Naive B cell (primary cell): ENCODE results near the gene MAPK11. TPM values are rescaled to one million over a fixed set of nuclear protein-coding genes. Genes with fewer than 3 reads are reported as not detected.

ENCODE experiments used
- ATAC-seq, 2 donors: fragments of 150-1000 bp; cut with Tn5 transposase; 2 replicates each; pipeline ENCODE4 v1.10.0; 2021; ENCODE audit warnings: low read depth in 2 of 2, mild to moderate bottlenecking in 2 of 2, moderate library complexity in 2 of 2
- DNase-seq: peaks from one replicate; pipeline ENCODE4 v3.0.0; 2022
- H3K27ac Mint-ChIP-seq, 6 donors: one replicate each; pipeline ENCODE4 v1.8.0; 2020 to 2022; ENCODE audit warnings: mild to moderate bottlenecking in 6 of 6, mixed read lengths in 6 of 6, moderate library complexity in 5 of 6, inconsistent platforms in 2 of 6
- H3K27me3 Mint-ChIP-seq, 3 donors: one replicate each; pipeline ENCODE4 v1.8.0; 2021 to 2022; ENCODE audit warnings: mixed read lengths in 3 of 3, mild to moderate bottlenecking in 1 of 3
- H3K36me3 Mint-ChIP-seq, 2 donors: one replicate each; pipeline ENCODE4 v1.8.0; 2020 to 2022; ENCODE audit warnings: mixed read lengths in 2 of 2, inconsistent platforms in 1 of 2, mild to moderate bottlenecking in 1 of 2
- H3K4me1 Mint-ChIP-seq, 3 donors: one replicate each; pipeline ENCODE4 v1.8.0; 2020 to 2022; ENCODE audit warnings: mixed read lengths in 3 of 3, inconsistent platforms in 1 of 3, mild to moderate bottlenecking in 1 of 3, moderate library complexity in 1 of 3
- H3K4me3 Mint-ChIP-seq, 8 donors: one replicate each; pipeline ENCODE4 v1.8.0; 2020 to 2022; ENCODE audit warnings: mild to moderate bottlenecking in 8 of 8, mixed read lengths in 8 of 8, moderate library complexity in 8 of 8, inconsistent platforms in 2 of 8
- H3K9me3 Mint-ChIP-seq, 7 donors: one replicate each; pipeline ENCODE4 v1.8.0; 2020 to 2022; ENCODE audit warnings: mixed read lengths in 7 of 7, mild to moderate bottlenecking in 5 of 7, inconsistent platforms in 2 of 7, moderate library complexity in 1 of 7
- polyA plus RNA-seq, 6 donors: library from polyadenylated mRNA; unstranded; fragments of 300-500 nt; fragmentation: Illumina TruSeq; gene quantifications; one replicate each; pipeline ENCODE4 v1.2.3, GENCODE V29; 2021; ENCODE audit warnings: low read depth in 6 of 6

Gene MAPK11
- polyA plus RNA-seq, 6 donors from 2014 or later, result 0.17 to 0.21 (median 0.19) TPM; not detected in 3

- no peak for DNase-seq
- Mint-ChIP-seq H3K27ac (peak overlapping the region in 1 of 6 donors; percentile 82), H3K9me3 (no peaks in the 10 kb centered on the region), H3K4me3 (peak overlapping the region in 6 of 8 donors; percentile 20 to 84 (median 75)), H3K36me3 (no peaks in the 10 kb centered on the region), H3K27me3 (peaks cover 6 to 35% (median 14%) of the 10 kb centered on the region in 3 donors), H3K4me1 (peaks cover 59 to 62% (median 60%) of the 10 kb centered on the region in 3 donors)
- ATAC-seq, result no peak
Observed at GRCh38 chr22:50305393-50305922, 35.3 kb upstream of the MAPK11 start.

- Mint-ChIP-seq H3K9me3 (no peaks in the 10 kb centered on the region), H3K27me3 (peaks cover 6 to 35% (median 14%) of the 10 kb centered on the region in 3 donors), H3K4me3 (peak overlapping the region in 7 of 8 donors; percentile 42 to 84 (median 74)), H3K4me1 (peaks cover 59 to 62% (median 60%) of the 10 kb centered on the region in 3 donors), H3K36me3 (no peaks in the 10 kb centered on the region), H3K27ac (peak overlapping the region in 4 of 6 donors; percentile 77 to 91 (median 87))
- DNase-seq (peak; percentile 42), ATAC-seq (peak; percentile 15 to 29)
Observed at GRCh38 chr22:50304528-50305392, 34.6 kb upstream of the MAPK11 start.

- Mint-ChIP-seq H3K27ac (peak overlapping the region in 5 of 6 donors; percentile 72 to 91 (median 86)), H3K4me1 (peaks cover 56 to 59% (median 58%) of the 10 kb centered on the region in 3 donors), H3K9me3 (no peaks in the 10 kb centered on the region), H3K27me3 (peaks cover 6 to 34% (median 14%) of the 10 kb centered on the region in 3 donors), H3K36me3 (no peaks in the 10 kb centered on the region), H3K4me3 (peak overlapping the region in 6 of 8 donors; percentile 49 to 84 (median 76))
- ATAC-seq (peak; percentile 11 to 25), DNase-seq (no peak)
Observed at GRCh38 chr22:50303848-50304527, 33.8 kb upstream of the MAPK11 start.

GRCh38 chr22:50303515-50303847 lies 33.3 kb upstream of the MAPK11 start:
- Mint-ChIP-seq H3K27me3 (peaks cover 6 to 33% (median 9%) of the 10 kb centered on the region in 3 donors), H3K4me3 (peak overlapping the region in 2 of 8 donors; percentile 57 to 78), H3K4me1 (peaks cover 54 to 57% (median 56%) of the 10 kb centered on the region in 3 donors), H3K36me3 (no peaks in the 10 kb centered on the region), H3K9me3 (no peaks in the 10 kb centered on the region), H3K27ac (peak overlapping the region in 2 of 6 donors; percentile 88 to 94)
- DNase-seq (no peak), ATAC-seq (no peak)

- H3K4me3 Mint-ChIP-seq, result peak overlapping the region in 4 of 8 donors; percentile 47 to 81 (median 64)
- peaks cover 6 to 42% (median 7%) of the 10 kb centered on the region in 3 donors for H3K27me3 Mint-ChIP-seq
- peak overlapping the region in 5 of 6 donors; percentile 57 to 88 (median 72) for H3K27ac Mint-ChIP-seq
- H3K9me3 Mint-ChIP-seq, result no peaks in the 10 kb centered on the region
- no peaks in the 10 kb centered on the region for H3K36me3 Mint-ChIP-seq
- ATAC-seq, result no peak
- no peak for DNase-seq
- peaks cover 54 to 55% (median 54%) of the 10 kb centered on the region in 3 donors for H3K4me1 Mint-ChIP-seq
Observed at GRCh38 chr22:50302564-50302963, 32.4 kb upstream of the MAPK11 start.

- Mint-ChIP-seq H3K9me3 (no peaks in the 10 kb centered on the region), H3K36me3 (no peaks in the 10 kb centered on the region), H3K4me3 (peak overlapping the region; percentile 35 to 83 (median 60)), H3K27ac (peak overlapping the region in 4 of 6 donors; percentile 27 to 88 (median 57)), H3K27me3 (peaks cover 6 to 47% (median 7%) of the 10 kb centered on the region in 3 donors), H3K4me1 (peaks cover 54 to 55% (median 54%) of the 10 kb centered on the region in 3 donors)
- ATAC-seq (no peak), DNase-seq (no peak)
Observed at GRCh38 chr22:50302041-50302541, 31.9 kb upstream of the MAPK11 start.

GRCh38 chr22:50301581-50301991 lies 31.4 kb upstream of the MAPK11 start:
- Mint-ChIP-seq H3K9me3 (no peaks in the 10 kb centered on the region), H3K27me3 (peaks cover 6 to 47% (median 7%) of the 10 kb centered on the region in 3 donors), H3K36me3 (no peaks in the 10 kb centered on the region), H3K27ac (peak overlapping the region in 3 of 6 donors; percentile 34 to 88 (median 42)), H3K4me3 (peak overlapping the region; percentile 35 to 83 (median 60)), H3K4me1 (peaks cover 54 to 55% (median 54%) of the 10 kb centered on the region in 3 donors)
- peak; percentile 63 to 68 for ATAC-seq
- peak; percentile 57 for DNase-seq

- Mint-ChIP-seq H3K9me3 (no peaks in the 10 kb centered on the region), H3K27ac (peak overlapping the region in 3 of 6 donors; percentile 30 to 88 (median 32)), H3K4me1 (peaks cover 47 to 52% (median 48%) of the 10 kb centered on the region in 3 donors), H3K27me3 (peaks cover under 1 to 40% (median 6%) of the 10 kb centered on the region in 3 donors), H3K4me3 (peak overlapping the region in 5 of 8 donors; percentile 16 to 78 (median 30)), H3K36me3 (no peaks in the 10 kb centered on the region)
- DNase-seq (no peak), ATAC-seq (no peak)
Observed at GRCh38 chr22:50300620-50301257, 30.6 kb upstream of the MAPK11 start.

- no peaks in the 10 kb centered on the region for H3K36me3 Mint-ChIP-seq
- peaks cover 0 to 35% (median 11%) of the 10 kb centered on the region in 3 donors for H3K27me3 Mint-ChIP-seq
- H3K4me3 Mint-ChIP-seq, result no peak overlapping the region
- no peak for ATAC-seq
- peaks cover 45 to 57% (median 47%) of the 10 kb centered on the region in 3 donors for H3K4me1 Mint-ChIP-seq
- H3K27ac Mint-ChIP-seq, result peak overlapping the region in 1 of 6 donors; percentile 88
- DNase-seq, result no peak
- no peaks in the 10 kb centered on the region for H3K9me3 Mint-ChIP-seq
Observed at GRCh38 chr22:50299785-50300619, 29.8 kb upstream of the MAPK11 start.

GRCh38 chr22:50298937-50299784 lies 29.0 kb upstream of the MAPK11 start:
- H3K27ac Mint-ChIP-seq, result peak overlapping the region in 1 of 6 donors; percentile 67
- peaks cover 38 to 54% (median 40%) of the 10 kb centered on the region in 3 donors for H3K4me1 Mint-ChIP-seq
- peaks cover 0 to 27% (median 6%) of the 10 kb centered on the region in 3 donors for H3K27me3 Mint-ChIP-seq
- no peak for DNase-seq
- H3K4me3 Mint-ChIP-seq, result peak overlapping the region in 5 of 8 donors; percentile 6 to 66 (median 53)
- peak; percentile 39 to 42 for ATAC-seq
- no peaks in the 10 kb centered on the region for H3K36me3 Mint-ChIP-seq
- no peaks in the 10 kb centered on the region for H3K9me3 Mint-ChIP-seq

- no peak for DNase-seq
- peak overlapping the region in 1 of 6 donors; percentile 67 for H3K27ac Mint-ChIP-seq
- ATAC-seq, result no peak
- H3K9me3 Mint-ChIP-seq, result no peaks in the 10 kb centered on the region
- no peaks in the 10 kb centered on the region for H3K36me3 Mint-ChIP-seq
- peaks cover 29 to 50% (median 34%) of the 10 kb centered on the region in 3 donors for H3K4me1 Mint-ChIP-seq
- H3K27me3 Mint-ChIP-seq, result peaks cover 0 to 24% (median 5%) of the 10 kb centered on the region in 3 donors
- H3K4me3 Mint-ChIP-seq, result peak overlapping the region in 1 of 8 donors; percentile 25
Observed at GRCh38 chr22:50298266-50298637, 28.1 kb upstream of the MAPK11 start.
